Measurements from ENCODE around the gene HSPA12B. TPM values are rescaled to one million over a fixed set of nuclear protein-coding genes. Genes with fewer than 3 reads are reported as not detected.

HSPA12B gene
- total and polyA plus RNA-seq, 8 donors: 0.55 to 6.0 (median 1.7) TPM

DNA sequence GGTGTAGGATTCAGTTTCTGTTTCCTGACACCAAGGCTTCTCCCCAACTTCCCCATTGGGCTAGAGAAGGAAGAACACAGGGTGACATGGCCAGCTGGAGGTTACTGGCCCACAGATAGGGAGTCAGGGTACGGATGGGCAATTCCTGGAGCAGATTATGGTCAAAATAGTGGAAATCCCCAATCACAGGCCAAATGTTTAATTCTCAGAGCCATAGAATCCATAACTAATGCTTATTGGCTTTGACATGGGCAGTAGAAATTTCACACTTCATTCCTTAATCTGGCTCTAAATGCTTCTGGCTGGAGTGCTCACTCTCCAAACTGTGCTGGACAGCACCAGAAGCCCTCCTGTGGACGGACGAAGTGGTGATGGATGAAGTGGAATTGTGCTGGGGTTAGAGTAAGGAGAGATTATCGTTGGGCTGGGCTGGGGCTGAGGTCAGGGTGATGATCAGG is 21.0 kb upstream of the HSPA12B start:
- FAIRE-seq: no peak
- Histone ChIP-seq H3K9me3 (no peaks in the 10 kb centered on the region), H3K4me3 (no peak overlapping the region), H3K27me3 (no peaks in the 10 kb centered on the region), H3K27ac (no peak overlapping the region), H3K4me1 (no peaks in the 10 kb centered on the region), H3K36me3 (no peaks in the 10 kb centered on the region)
- 63 to 79% methylated on average over 4 of the region's 4 CpGs for WGBS, 2 donors
- peak in 2 of 4 donors; percentile 26 to 29 for ATAC-seq
- no peak for DNase-seq
- TF ChIP-seq, protein P1, sequence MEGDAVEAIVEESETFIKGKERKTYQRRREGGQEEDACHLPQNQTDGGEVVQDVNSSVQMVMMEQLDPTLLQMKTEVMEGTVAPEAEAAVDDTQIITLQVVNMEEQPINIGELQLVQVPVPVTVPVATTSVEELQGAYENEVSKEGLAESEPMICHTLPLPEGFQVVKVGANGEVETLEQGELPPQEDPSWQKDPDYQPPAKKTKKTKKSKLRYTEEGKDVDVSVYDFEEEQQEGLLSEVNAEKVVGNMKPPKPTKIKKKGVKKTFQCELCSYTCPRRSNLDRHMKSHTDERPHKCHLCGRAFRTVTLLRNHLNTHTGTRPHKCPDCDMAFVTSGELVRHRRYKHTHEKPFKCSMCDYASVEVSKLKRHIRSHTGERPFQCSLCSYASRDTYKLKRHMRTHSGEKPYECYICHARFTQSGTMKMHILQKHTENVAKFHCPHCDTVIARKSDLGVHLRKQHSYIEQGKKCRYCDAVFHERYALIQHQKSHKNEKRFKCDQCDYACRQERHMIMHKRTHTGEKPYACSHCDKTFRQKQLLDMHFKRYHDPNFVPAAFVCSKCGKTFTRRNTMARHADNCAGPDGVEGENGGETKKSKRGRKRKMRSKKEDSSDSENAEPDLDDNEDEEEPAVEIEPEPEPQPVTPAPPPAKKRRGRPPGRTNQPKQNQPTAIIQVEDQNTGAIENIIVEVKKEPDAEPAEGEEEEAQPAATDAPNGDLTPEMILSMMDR (IDR thresholded peaks at IDR 0.05): no peak
- intact Hi-C loops (cut with DNase I): no loop called here

GRCh38 chr20:3712279-3712873 is 20.1 kb upstream of the HSPA12B start, which contains the start of gene SIGLEC1:
TSS of gene SIGLEC1 (minus strand) at chr20:3712600. CDS start at chr20:3707128, 5,472 bp downstream.
- intact Hi-C loops (cut with DNase I): no loop called here
- H3K9me3 ChIP-seq: no peaks in the 10 kb centered on the region
- DNase-seq (peak in 2 of 6 donors; percentile 54 to 66), ATAC-seq (peak in 3 of 4 donors; percentile 35 to 70 (median 65)), FAIRE-seq (no peak)
- H3K36me3 ChIP-seq: no peaks in the 10 kb centered on the region
- no peak within 1 kb of the TSS for H3K27ac ChIP-seq
- 74 to 80% methylated on average over 15 of the region's 15 CpGs for WGBS, 2 donors
- no peaks in the 10 kb centered on the region for H3K4me1 ChIP-seq
- H3K27me3 ChIP-seq: no peaks in the 10 kb centered on the region
- H3K4me3 ChIP-seq: no peak within 1 kb of the TSS
- TF ChIP-seq, protein P1 (IDR thresholded peaks at IDR 0.05): no peak

DNA sequence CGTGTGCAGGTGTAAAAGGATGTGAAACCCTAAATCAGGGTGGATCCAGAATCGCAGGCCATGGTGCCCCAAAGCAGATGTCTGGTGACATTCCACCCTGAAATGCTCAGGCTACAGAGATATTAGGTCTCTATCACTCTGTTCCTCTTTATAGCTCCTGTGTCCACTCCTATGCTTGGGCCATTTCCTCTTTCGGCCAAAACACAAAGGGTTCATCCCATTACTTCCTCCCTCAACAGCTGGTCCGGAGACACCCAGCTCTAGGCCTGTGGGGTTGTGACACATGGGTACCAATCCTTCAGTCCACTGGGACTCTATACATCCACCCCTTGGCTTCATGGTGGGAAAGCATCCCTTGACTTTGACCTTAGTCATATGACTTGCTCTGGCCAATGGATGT is 18.4 kb upstream of the HSPA12B start:
- H3K36me3 ChIP-seq: no peaks in the 10 kb centered on the region
- H3K4me3 ChIP-seq: no peak overlapping the region
- intact Hi-C loops (cut with DNase I): no loop called here
- no peaks in the 10 kb centered on the region for H3K9me3 ChIP-seq
- peak in 2 of 4 donors; percentile 48 to 50 for ATAC-seq
- DNase-seq: no peak
- 84 to 85% methylated on average over 4 of the region's 4 CpGs for WGBS, 2 donors
- H3K27me3 ChIP-seq: no peaks in the 10 kb centered on the region
- H3K4me1 ChIP-seq: no peaks in the 10 kb centered on the region
- no peak for FAIRE-seq
- no peak overlapping the region for H3K27ac ChIP-seq
- TF ChIP-seq, protein P1 (IDR thresholded peaks at IDR 0.05): no peak

GRCh38 chr20:3716195-3716834 is 16.2 kb upstream of the HSPA12B start:
- Histone ChIP-seq H3K27ac (no peak overlapping the region), H3K36me3 (no peaks in the 10 kb centered on the region), H3K4me3 (no peak overlapping the region), H3K9me3 (no peaks in the 10 kb centered on the region), H3K4me1 (no peaks in the 10 kb centered on the region), H3K27me3 (no peaks in the 10 kb centered on the region)
- whole genome bisulfite sequencing, 2 donors: 64 to 76% methylated on average over 4 of the region's 4 CpGs
- DNase-seq: peak in 1 of 6 donors; percentile 57
- TF ChIP-seq, protein P1 (IDR thresholded peaks at IDR 0.05): peak; percentile 5 to 31 (median 28)
- intact Hi-C loops (cut with DNase I): no loop called here
- peak in 3 of 4 donors; percentile 57 to 75 (median 69) for ATAC-seq
- no peak for FAIRE-seq

GRCh38 chr20:3719046-3719445 is 13.4 kb upstream of the HSPA12B start:
- FAIRE-seq (no peak), ATAC-seq (no peak), DNase-seq (no peak)
- Histone ChIP-seq H3K27ac (no peak overlapping the region), H3K4me3 (no peak overlapping the region), H3K27me3 (no peaks in the 10 kb centered on the region), H3K36me3 (no peaks in the 10 kb centered on the region), H3K4me1 (no peaks in the 10 kb centered on the region), H3K9me3 (no peaks in the 10 kb centered on the region)
- TF ChIP-seq, protein P1 (IDR thresholded peaks at IDR 0.05): no peak
- intact Hi-C loops (cut with DNase I): no loop called here
- 71 to 84% methylated on average over 4 of the region's 4 CpGs for WGBS, 2 donors

Measured in pancreas (tissue), 10 donors.